DOHH2 (cell line): ENCODE measurements around the gene HOXC5.
"Not testable (repeated sequence)": the region's sequence is repeated elsewhere in the genome, so short reads cannot be mapped to it uniquely, and the experiment has no call there.

Experiments
- EZH2phosphoT487 ChIP-seq: fragments of 200-600 bp; sonication (generic); IDR thresholded peaks from 2 replicates; pipeline ENCODE4 v1.6.1; 2017; ENCODE audit warnings: borderline replicate concordance, mild to moderate bottlenecking, antibody characterized with exemption, low read length, moderate library complexity, mixed read lengths
- TF ChIP-seq, protein P1 (sequence below): fragments of 200-600 bp; sonication (generic); IDR thresholded peaks from one replicate; pipeline ENCODE4 v1.5.1; 2014; ENCODE audit warnings: antibody characterized with exemption, mild to moderate bottlenecking, low read depth, low read length; ENCODE audit not compliant: poor library complexity, severe bottlenecking

- TF ChIP-seq, protein P1, sequence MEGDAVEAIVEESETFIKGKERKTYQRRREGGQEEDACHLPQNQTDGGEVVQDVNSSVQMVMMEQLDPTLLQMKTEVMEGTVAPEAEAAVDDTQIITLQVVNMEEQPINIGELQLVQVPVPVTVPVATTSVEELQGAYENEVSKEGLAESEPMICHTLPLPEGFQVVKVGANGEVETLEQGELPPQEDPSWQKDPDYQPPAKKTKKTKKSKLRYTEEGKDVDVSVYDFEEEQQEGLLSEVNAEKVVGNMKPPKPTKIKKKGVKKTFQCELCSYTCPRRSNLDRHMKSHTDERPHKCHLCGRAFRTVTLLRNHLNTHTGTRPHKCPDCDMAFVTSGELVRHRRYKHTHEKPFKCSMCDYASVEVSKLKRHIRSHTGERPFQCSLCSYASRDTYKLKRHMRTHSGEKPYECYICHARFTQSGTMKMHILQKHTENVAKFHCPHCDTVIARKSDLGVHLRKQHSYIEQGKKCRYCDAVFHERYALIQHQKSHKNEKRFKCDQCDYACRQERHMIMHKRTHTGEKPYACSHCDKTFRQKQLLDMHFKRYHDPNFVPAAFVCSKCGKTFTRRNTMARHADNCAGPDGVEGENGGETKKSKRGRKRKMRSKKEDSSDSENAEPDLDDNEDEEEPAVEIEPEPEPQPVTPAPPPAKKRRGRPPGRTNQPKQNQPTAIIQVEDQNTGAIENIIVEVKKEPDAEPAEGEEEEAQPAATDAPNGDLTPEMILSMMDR: not testable (repeated sequence)
- TF ChIP-seq EZH2phosphoT487: not testable (repeated sequence)
Measured at GRCh38 chr12:54080008-54080924, 47.4 kb downstream of the HOXC5 start.
